GM21786 (cell line): ENCODE measurements around the gene ARHGEF33.

Experiments used
- ATAC-seq: cut with Tn5 transposase; IDR thresholded peaks from one replicate; pipeline ENCODE4 v1.9.1; 2021; ENCODE audit not compliant: unreplicated experiment

Gene ARHGEF33

DNA sequence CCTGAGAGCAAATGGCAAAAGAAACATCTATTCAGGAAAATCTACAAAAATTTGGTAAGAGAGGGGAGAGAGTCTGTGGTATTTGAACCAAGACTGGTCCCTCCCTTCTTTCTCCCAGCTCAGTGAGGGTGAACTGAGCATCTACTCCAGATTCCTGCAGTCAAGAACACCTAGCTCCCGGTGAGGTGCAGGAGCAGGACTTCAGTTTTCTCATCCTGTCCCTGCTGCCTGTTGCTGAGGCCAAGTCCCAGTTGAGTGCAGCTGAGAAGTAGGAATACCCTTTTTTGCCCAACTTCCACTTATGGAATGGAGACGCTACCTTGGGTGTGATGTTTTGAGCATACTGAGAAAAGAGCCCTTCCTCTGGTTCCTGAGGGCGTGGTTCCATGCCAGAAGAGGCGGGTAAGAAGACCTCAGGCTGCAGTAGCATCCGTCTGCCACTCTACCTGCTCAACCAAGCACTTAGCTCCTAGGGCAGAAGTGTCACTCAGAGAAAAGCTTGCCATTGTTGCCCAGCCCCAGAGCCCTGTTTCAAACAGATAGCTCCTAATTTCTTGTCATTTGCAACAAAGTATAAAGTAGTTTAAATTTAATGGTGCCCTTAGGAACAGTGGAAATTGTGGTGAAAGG is 118.3 kb downstream of the ARHGEF33 start:
- ATAC-seq = no peak

DNA sequence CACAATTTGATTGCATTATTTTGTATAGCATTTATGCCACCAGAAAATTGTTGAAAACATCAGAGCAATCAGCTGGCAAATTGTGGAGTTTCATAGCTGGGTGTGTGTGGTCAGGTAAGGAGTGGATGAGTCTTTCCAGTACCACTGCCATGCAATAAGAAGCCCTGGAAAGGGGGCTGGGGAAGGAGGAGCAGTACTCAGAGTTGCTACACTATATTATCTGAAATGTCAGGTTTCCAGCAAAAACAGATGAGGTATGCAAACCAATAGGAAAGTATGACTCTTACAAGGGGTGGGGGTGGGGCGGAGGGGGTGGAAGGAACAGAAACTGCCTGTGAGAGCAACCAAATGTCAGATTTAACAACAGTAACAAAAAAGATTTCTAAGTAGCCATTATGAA is 119.0 kb downstream of the ARHGEF33 start:
- no peak for ATAC-seq

DNA sequence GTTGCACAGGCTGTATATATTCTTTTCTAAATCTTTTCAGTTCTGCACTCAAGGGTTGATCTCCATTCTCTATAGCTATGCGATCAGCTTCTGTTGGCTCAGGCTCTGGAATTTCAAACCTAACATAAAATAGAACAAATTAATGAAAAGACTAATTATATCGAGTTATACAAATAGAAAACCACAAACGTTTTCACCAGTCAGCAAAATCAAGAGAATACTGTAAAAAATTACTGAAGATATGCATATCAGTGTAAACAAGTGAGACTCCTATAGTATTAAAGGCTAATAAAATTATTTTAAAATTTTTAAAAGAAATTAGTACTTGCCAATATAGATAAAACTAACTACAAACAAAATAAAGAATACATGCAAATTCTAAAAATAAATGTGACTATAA is 124.2 kb downstream of the ARHGEF33 start:
- ATAC-seq = no peak

DNA sequence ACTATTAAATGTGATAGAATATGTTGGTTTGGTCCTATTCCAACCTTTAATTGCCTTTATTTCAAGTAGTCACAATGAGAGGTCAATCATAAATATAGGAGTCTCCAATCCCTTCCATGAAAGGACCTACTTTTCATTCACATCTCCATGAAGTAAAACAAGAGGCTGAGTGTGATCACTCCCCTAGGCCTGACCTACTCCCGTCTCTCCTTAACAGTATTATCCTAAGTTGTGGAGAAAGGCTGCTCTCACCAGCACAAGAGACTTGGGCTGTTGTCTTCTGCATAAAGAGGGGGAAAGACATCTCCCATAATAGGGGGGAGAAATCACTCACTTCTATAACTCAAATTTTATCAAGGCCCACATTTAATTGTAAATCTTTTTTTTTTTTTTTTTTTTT is 125.7 kb downstream of the ARHGEF33 start:
- ATAC-seq = no peak

DNA sequence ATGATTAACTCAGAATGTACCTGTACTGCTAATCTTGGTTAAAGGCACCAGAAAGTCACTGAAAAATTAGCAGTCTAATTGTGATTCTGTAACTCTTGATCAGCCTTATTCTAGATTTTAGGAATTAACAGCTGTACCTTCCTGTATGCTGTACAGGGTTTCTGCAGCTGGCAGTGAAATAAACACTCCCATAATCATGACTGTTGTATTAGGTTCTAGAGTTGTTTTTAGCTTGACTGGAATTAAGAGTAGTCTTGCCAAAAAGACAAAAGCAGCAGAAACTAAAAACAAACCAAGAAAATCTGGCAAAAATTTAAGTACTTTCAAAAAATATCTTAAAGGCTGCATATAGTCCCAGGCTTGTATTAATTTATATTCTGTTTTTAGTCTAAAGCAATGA is 127.7 kb downstream of the ARHGEF33 start:
- ATAC-seq = no peak

DNA sequence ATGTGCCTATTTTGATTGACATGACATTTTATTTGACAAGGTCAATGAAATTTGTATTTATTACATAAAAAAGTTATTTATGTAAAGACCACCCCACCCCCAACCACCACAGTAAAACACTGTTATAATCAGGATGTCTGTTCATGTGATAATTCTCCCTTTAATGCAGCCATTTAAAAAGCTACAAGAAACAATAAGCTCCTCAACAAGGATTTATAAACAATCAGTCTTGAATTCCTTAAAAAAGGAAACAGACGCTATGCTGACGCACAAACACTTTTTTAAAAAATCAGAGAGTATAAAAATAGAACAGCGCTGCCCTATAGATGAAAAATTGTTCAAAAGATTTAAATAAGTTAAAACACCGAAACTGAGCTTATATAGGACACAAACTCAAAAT is 129.0 kb downstream of the ARHGEF33 start:
- no peak for ATAC-seq

DNA sequence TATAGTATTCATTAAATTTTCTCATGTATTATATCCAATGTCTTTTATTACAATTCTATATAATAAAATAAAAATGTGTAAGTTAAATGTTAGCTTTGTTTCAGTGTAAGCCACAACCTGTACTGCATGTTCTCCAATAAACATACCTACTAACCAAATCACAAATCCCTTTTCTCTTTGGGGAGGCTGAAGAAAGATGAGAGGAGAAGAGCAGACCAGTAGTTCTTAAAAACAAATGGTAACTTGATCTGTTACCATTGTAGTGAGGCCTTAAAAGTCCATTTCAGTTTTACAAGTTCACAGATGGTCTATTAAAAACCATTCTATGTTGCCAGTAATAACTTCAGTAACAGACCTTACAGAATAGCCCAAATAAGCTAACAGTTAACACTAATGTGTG is 130.7 kb downstream of the ARHGEF33 start:
- ATAC-seq = no peak

DNA sequence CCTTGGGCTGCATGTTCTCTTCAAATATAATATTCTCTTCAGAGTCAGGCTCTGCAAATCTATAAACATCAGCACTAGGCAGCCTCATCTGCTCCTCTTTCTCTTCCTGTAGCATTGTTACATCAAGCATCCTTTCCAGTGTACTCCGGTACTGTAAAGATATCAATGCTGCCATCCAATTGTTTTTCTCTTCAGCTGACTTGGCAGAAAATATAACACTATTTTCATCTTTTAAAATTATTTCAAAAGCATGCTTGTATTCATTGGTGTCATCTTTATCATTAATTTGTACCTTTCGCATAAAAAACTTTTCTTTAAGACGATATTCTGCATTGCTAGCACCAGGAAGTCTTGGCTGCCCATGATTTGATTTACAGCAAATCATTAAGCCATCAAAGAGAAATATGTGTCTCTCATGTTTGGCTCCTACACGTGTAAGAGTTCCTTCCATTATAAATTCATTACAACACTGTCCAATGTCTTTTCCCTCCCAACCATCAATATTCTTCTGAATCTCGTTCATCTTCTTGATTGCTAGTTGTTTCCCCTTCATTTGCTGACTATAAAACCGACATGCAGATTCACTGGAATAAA is 133.1 kb downstream of the ARHGEF33 start:
- ATAC-seq = no peak

DNA sequence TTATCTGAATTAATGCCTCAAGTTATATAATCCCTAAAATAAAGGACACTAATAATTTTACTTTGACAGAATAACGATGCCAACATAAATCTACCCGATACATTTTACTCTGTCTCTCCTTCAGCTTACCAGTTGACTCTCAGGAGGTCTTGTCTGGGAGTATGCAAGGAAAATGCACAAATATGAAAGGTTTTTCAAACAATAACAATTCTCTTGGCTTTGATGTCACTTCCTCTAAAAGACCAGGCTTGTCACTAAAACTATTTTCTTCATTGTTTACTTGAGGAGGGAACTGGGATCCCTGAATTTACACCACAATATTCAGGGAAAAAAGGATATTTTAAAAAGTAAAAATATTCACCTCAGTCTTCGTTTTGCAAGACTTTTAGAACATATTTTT is 134.0 kb downstream of the ARHGEF33 start:
- no peak for ATAC-seq

DNA sequence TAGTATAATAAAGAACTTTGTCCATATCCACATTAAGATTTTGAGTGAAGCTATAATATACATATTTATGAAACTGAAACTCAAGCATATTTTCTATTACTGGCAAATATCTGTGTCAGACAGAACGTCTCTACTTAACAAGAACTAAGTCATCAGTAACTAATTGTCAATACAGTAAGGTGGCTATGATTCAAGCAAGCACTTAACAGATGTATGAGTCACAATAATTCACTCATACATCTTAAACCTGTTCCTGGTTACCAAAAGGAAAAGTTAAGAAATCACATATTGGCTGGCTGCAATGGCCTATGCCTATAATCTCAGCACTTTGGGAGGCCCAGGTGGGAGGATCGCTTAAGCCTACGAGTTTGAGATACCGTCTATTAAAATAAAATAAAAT is 135.2 kb downstream of the ARHGEF33 start:
- ATAC-seq = no peak
